Stromal cell of bone marrow (primary cell): ENCODE data around the gene MPP3.
"Not testable (repeated sequence)": the region's sequence is repeated elsewhere in the genome, so short reads cannot be mapped to it uniquely, and the experiment has no call there.

Source experiments
- DNase-seq: peaks from one replicate; pipeline ENCODE4 v3.0.0-alpha.2; 2012; ENCODE audit warnings: low read depth

The MPP3 gene

GRCh38 chr17:43832976-43833829 lies at the start of gene MPP3:
Gene MPP3, minus strand, starts transcription at chr17:43833146. Its CDS starts 1,240 bp downstream, at chr17:43831906.
- peak; percentile 48 for DNase-seq

- no peak for DNase-seq
Observed at GRCh38 chr17:43881758-43882505, 49.0 kb upstream of the MPP3 start.

- no peak for DNase-seq
Observed at GRCh38 chr17:43881181-43881580, 48.2 kb upstream of the MPP3 start.

GRCh38 chr17:43880420-43880991 lies 47.6 kb upstream of the MPP3 start:
- DNase-seq = no peak

GRCh38 chr17:43879723-43880419 lies 46.9 kb upstream of the MPP3 start:
- DNase-seq = no peak

GRCh38 chr17:43878260-43879175 lies 45.6 kb upstream of the MPP3 start:
- DNase-seq = peak; percentile 77

- DNase-seq = no peak
Observed at GRCh38 chr17:43877451-43878155, 44.7 kb upstream of the MPP3 start.

GRCh38 chr17:43877031-43877430 lies 44.1 kb upstream of the MPP3 start:
- DNase-seq = no peak

- DNase-seq = no peak
Observed at GRCh38 chr17:43875476-43876147, 42.7 kb upstream of the MPP3 start.

- DNase-seq = no peak
Observed at GRCh38 chr17:43874293-43874692, 41.3 kb upstream of the MPP3 start.

GRCh38 chr17:43873815-43874214 lies 40.9 kb upstream of the MPP3 start:
- DNase-seq = no peak

GRCh38 chr17:43873091-43873490 lies 40.1 kb upstream of the MPP3 start:
- no peak for DNase-seq

- no peak for DNase-seq
Observed at GRCh38 chr17:43871946-43872690, 39.2 kb upstream of the MPP3 start.

GRCh38 chr17:43869031-43869430 lies 36.1 kb upstream of the MPP3 start:
- DNase-seq = not testable (repeated sequence)

- no peak for DNase-seq
Observed at GRCh38 chr17:43868226-43868994, 35.5 kb upstream of the MPP3 start.

GRCh38 chr17:43864161-43864984 lies 31.4 kb upstream of the MPP3 start:
- no peak for DNase-seq

GRCh38 chr17:43861960-43862359 lies 29.0 kb upstream of the MPP3 start:
- DNase-seq = no peak
